ENCODE measurements around the gene TRAPPC3.
"Not testable (repeated sequence)": the region's sequence is repeated elsewhere in the genome, so short reads cannot be mapped to it uniquely, and the experiment has no call there.

Gene TRAPPC3

GRCh38 chr1:36166136-36166535 lies 16.9 kb upstream of the TRAPPC3 start:
- DNase-seq: no peak

GRCh38 chr1:36165145-36165544 lies 15.9 kb upstream of the TRAPPC3 start:
- no peak for DNase-seq

GRCh38 chr1:36164361-36164760 lies 15.1 kb upstream of the TRAPPC3 start:
- DNase-seq: no peak

GRCh38 chr1:36163426-36163825 lies 14.1 kb upstream of the TRAPPC3 start:
- DNase-seq: no peak

DNA sequence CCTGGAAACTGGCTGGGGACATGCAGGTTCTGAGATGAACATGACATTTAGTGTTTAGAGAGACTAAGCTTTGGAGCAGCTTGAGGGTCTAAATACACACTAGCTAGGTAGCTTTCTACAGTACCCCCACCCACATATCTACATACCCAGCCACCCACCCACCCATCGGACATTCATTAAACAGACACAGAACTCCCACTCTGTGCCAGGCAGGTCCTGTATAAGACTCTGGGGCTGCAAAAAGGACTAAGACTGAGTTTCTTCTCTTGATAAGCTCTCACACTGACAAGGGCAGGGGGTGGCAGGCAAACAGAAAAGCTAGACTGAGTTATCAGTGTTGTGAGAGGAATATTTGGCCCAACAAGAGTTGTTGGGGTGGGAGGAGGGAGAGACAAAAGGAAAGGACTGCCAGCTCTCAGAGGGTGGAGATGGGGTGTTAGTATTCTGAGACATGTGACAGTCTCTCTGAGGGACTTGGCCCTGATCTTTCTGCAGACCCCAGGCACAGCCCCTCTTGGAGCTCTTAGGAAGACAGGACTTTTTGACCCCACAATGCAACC lies 13.5 kb upstream of the TRAPPC3 start:
- DNase-seq: no peak

GRCh38 chr1:36161641-36162531 lies 12.6 kb upstream of the TRAPPC3 start:
- peak; percentile 59 for DNase-seq

DNA sequence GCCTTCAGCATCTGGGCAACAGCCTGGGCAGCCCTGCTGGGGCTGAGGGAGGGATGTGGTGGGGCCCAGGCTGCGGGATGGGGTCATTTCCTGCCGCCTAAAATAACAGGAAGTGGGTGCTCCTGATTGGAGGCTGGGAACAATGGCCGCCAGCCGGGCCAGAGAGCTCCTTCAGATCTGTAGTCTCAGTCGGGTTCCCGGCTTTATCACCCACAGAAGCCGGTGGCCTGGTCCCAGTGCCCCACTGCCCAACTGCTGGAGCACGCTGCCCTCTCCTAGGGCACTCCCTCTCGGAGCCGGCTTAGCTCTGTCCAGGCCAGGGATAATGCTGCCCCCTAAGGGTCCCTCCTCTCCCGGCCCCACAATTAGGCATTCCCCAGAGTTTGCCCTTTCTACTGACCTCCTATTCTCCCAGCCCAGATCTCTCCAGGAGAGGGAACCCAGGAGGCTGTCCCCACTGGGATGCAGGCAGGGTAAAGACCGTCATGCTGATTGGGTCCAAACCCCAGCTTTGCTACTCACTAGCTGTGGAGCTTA lies 11.7 kb upstream of the TRAPPC3 start:
- DNase-seq: peak; percentile 73

DNA sequence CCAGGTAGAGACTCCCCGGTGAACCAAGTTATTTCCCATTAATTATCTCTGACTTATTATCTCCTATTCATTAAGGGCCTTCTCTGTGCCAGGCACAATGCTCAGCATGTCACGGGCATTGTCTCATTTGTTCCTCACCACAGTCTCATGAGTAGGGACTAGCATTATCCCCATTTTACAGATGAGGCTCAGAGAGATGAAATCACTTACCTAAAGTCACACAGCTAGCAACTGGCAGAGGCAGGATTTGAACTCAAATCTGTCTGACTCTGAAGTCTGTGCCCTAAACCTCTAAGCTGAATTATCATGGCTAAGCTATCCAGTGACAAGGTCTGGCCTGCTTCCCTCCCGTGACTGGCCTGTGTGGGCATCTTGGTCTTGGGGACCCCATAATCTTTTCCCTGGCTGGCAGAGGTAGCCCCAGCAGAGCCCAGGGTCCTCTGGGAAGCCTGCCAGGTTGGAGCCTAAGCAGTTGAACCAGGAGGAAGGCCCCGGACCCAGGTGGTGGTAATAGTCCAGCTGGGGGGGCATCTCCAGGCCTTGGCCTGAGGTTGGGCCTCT lies 11.2 kb upstream of the TRAPPC3 start:
- DNase-seq: no peak

DNA sequence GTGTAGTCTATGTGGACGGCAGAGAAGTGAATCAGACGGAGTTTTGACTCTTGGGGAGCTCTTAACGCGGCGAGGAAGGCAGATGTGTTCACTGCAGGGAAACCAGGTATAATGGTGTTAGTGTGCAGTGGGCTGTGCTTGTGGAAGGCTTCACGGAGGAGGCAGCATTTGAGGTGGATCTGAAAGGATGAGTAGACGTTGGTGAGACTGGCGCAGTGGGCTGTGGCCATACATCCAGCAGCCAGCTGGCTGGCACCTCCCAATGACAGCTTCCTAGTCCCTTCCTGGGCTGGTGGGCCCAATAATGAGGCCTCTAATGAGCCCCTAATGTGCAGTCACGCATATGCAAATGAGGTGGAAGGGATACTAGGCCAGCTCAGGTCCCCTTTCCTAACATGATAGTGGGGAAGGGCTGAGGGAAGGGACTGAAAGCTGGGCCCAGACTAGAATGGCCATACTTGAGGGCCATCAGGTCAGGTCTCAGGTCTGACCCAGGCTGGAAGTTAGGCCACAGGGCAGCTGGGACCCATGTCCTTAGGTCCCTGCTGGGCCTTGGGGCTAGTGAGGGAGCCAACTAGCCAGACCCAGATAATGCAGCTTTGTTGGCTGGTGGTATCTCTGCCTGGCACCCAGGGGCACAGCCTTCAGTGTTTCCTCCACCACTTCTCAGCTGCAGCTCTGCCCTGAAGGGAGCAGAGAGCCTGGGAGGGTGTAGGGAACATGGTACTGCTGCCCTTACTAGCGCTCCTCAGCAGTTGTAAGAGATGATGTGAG lies 10.5 kb upstream of the TRAPPC3 start:
- no peak for DNase-seq

DNA sequence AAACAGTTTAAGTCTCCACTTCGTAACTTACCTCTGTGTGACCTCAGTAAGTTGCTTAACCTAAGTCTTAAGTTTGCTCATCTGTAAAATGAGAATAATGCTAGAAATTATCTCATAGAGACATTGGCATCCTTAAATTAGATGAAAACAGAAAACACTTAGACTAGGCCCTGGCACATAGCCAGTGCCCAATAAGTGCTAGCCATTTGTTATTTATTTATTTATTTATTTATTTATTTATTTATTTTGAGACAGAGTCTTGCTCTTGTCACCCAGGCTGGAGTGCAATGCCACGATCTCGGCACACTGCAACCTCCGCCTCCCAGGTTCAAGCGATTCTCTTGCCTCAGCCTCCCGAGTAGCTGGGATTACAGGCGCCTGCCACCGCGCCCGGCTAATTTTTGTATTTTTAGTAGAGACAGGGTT lies 9.6 kb upstream of the TRAPPC3 start:
- DNase-seq: not testable (repeated sequence)

GRCh38 chr1:36157973-36158826 lies 8.9 kb upstream of the TRAPPC3 start:
- no peak for DNase-seq

DNA sequence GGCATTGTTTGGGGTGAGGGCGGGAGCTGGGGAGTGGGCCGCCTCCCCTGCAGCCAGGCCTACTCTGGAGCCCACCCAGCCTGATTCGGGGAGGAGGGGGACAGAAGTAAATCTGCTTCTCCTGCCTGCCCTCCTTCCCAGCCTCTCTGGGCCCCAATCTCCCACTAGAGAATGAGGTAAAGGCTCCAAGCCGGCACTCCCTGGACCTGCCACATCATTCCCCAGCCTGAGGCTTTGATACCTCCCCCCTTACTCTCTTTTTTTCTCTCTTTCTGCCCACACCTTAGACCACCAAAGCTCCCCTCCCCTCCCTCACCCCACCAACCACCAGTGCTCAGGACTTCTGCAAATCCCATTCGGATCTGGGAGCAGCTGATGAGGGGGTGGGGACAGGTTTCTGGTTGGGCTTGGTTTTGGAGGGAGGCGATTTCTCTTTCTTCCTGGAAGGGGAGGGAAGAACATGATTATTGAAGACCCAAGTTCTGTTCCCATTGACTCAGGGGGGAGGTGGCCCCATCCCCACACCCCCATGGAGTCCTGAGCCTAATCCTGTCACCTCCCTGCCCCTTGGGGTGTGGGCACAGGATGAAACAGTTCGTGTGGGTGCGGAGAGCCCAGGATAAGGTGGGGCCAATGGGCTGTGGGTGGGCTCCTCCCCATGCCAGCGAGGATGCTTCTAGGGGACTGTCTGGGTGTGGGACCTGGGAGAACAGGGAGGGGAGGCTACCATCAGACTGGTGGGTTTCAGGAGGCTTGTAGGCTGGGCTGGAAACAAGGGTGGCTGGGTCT lies 8.0 kb upstream of the TRAPPC3 start:
- DNase-seq: no peak

DNA sequence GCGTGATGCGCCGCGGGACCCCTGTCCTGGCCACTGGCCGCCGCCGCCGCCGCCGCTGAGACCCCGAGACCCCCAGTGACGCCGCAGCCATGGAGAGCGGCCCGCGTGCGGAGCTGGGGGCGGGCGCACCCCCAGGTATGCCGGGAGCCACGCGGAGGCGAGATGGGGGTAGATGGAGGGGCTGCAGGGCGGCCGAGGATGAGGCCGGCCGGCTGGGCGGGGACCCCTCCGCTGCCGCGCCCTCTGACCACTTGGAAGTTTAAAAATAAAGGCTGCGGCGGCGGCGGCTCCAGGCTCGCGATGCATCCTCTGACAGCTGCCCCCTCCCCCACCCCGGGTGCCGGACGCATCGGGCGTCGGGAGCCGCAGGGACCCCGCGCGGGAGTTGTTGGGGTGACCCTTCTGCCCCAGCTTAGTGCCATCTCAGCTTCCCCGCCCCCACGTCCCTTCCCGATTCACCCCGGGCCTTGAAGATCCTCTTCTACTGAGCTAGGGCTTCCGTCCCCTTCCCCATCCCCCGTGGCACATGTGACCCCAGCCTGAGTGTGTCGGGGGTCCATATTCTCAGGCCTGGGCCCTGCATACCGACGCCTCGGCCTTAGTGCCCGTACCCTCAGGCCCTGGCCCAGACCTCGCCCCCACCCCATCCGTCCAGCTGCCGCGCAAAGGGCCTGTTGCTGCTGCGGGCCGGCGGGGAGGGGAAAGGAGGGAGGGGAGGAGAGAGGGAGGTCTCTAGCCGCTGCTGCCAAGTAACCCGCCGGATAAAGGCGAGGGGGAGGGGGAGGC lies 7.2 kb upstream of the TRAPPC3 start:
- DNase-seq: peak; percentile 58

DNA sequence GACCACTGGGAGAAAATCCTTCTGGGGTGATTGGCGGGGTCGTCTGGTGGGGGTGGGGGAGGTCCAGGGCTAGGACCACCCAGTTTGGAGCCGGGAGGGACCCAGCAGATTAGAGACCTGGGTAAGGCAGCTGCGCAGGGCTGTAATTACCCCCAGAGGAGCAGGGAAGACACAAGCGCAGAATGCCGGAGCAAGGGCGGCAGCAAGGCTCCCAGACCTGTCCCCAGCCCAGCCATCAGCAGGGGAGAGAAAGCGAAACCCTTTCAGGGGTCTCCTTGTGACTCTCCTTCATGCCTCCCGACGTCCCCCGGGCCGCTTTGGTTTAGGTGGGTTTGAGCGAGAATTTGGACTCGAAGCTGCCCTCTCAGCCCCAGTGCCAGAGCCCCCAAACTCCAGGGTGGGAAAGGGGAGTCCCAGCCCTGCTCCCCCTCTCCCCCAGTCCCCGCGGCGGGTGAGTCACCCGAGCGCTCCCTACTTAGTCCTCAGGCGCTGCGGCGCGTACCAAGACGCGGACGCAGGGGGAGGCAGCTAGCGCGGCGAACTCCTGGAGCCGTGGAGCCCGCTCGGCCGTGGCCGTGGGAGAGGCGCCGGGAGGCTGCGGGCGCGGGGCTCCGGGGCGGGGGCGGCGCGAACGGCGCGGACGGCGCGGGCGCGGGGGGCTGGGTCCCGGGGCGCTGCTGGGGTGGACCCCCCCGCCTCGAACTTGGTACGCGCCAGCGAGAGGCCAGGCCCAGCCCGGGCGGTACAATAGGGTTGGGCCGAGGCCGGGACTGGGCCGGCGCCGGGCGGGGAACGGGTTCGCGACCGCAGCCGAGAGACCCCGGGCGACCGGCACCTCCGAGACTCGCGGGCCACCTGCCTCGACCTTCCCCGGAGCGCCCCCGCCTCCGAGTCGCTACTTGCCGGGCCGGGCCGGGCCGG lies 6.4 kb upstream of the TRAPPC3 start, which contains the start of gene MAP7D1:
TSS of gene MAP7D1 (plus strand) at position 753 of the 921 bp plus-strand sequence. CDS start 258 bp downstream, outside the sequence.
- DNase-seq: peak; percentile 88

DNA sequence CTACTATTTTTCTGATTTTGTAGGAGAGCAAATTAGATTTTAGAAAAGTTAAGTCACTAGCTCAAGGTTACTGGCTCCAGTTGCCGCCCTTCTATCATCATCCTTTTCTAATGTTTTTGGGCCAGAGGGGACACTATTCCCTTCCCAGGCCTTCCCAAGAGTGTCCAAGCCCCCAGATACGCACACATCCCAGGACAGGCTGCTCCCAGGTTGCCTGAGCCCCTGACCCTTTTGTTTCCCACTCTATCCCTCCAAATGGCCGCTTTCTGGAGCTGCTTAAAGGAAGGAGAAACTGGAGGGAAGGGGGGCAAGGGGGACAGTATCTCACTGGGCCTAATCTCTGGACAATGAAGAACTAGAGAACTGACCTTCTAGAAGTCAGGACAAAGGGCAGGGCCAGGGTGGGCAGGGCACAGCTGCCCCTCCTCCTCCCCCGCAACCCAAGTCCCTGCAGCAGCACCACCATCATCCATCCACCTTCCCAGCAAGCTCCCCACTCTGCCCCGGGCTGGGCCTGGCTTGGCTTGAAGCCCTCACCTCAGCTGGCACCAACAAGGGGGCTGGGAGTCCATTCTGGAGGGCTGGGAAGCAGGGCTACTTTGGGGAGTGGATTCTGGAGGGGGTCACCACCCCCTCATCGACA lies 5.6 kb upstream of the TRAPPC3 start:
- no peak for DNase-seq

GRCh38 chr1:36154335-36154734 lies 5.0 kb upstream of the TRAPPC3 start:
- no peak for DNase-seq

DNA sequence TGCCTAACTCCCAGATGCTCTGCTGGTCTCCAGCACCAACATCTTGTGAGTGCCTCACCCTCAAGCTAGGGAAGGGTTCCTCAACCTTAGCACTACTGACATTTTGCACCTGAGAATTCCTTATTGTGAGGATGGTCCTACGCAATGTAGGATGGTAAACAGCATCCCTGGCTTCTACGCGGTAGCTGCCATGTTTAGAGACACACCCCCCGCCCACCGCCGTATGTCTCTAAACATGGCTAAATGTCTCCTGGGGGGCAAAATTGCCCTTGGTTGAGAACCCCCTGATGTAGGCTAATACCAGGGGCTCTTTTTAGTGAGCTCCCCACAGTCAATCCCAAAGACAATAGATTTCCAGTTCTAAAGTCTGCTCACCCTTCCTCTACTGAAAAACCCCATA lies 4.2 kb upstream of the TRAPPC3 start:
- DNase-seq: no peak

DNA sequence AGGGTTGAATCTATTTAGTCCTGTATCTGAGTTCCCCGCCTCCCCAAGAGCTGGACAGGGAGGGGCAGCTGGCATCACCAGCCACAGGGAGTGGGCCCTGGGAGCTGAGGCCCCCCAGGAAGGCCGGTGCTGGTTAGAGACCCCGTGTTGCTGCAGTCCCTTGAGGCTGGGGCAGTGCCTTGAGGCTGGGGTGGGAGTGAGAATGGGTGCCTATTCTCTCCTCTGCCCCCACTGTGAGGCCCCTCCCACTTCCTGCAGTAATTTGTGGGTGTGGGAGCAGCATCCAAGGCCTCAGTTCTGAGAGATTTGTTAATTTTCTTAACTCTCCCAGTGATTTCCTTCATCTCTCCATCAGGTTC lies 2.5 kb upstream of the TRAPPC3 start:
- peak; percentile 74 for DNase-seq

All from CD4-positive, alpha-beta T cell treated with Interleukin-10 for 1 hour (primary cell).